Neural cell (in vitro differentiated cells): ENCODE measurements around the gene PTPRD. TPM values are rescaled to one million over a fixed set of nuclear protein-coding genes. Genes with fewer than 3 reads are reported as not detected.

Experiments used
- H2AFZ ChIP-seq: fragments of 200-600, 300-800 bp; sonication (generic), shearing (Covaris generic); 2 replicates; pipeline ENCODE4 v1.6.0; 2014; ENCODE audit warnings: low read depth, mild to moderate bottlenecking, antibody characterized with exemption, low read length, moderate library complexity
- H3F3A ChIP-seq: fragments of 200-600 bp; shearing (Covaris generic); 2 replicates; pipeline ENCODE4 v1.6.1; 2016; ENCODE audit warnings: mild to moderate bottlenecking, moderate library complexity, mixed read lengths, antibody characterized with exemption, low read length; ENCODE audit not compliant: insufficient read depth, poor library complexity, severe bottlenecking
- H3K27ac ChIP-seq: fragments of 200-600, 300-800 bp; sonication (generic), shearing (Covaris generic); 2 replicates; pipeline ENCODE4 v1.5.1; 2014; ENCODE audit warnings: mild to moderate bottlenecking, low read length, moderate library complexity
- H3K27me3 ChIP-seq: fragments of 300-800, 200-600 bp; sonication (generic), shearing (Covaris generic); 2 replicates; pipeline ENCODE4 v1.6.0; 2014; ENCODE audit warnings: mild to moderate bottlenecking, low read depth, low read length, moderate library complexity; ENCODE audit not compliant: insufficient read depth
- H3K36me3 ChIP-seq: fragments of 300-800, 200-600 bp; sonication (generic), shearing (Covaris generic); 2 replicates; pipeline ENCODE4 v1.5.1; 2014; ENCODE audit warnings: mild to moderate bottlenecking, antibody characterized with exemption, low read length, moderate library complexity; ENCODE audit not compliant: insufficient read depth
- H3K4me2 ChIP-seq: fragments of 300-800, 200-600 bp; sonication (generic), shearing (Covaris generic); 2 replicates; pipeline ENCODE4 v1.6.0; 2014; ENCODE audit warnings: mild to moderate bottlenecking, low read length
- H3K4me3 ChIP-seq: fragments of 300-800, 200-600 bp; sonication (generic), shearing (Covaris generic); 2 replicates; pipeline ENCODE4 v1.5.1; 2014; ENCODE audit warnings: mild to moderate bottlenecking, low read length, moderate library complexity
- H3K79me2 ChIP-seq: fragments of 200-600 bp; shearing (Covaris generic); replicated peaks from 2 replicates; pipeline ENCODE4 v1.6.0; 2014; ENCODE audit warnings: mild to moderate bottlenecking, low read length, moderate library complexity; ENCODE audit not compliant: insufficient read depth
- H3K9ac ChIP-seq: fragments of 300-800, 200-600 bp; sonication (generic), shearing (Covaris generic); 2 replicates; pipeline ENCODE4 v1.6.1; 2016; ENCODE audit warnings: mild to moderate bottlenecking, low read length, mixed read lengths
- H3K9me2 ChIP-seq: fragments of 200-600 bp; shearing (Covaris generic); 2 replicates; pipeline ENCODE4 v1.6.1; 2016; ENCODE audit warnings: mild to moderate bottlenecking, low read length, mixed read lengths; ENCODE audit not compliant: insufficient read depth
- H3K9me3 ChIP-seq: fragments of 200-600, 300-800 bp; sonication (generic), shearing (Covaris generic); 2 replicates; pipeline ENCODE4 v1.6.1; 2016; ENCODE audit warnings: mild to moderate bottlenecking, mixed run types, low read length, moderate library complexity, mixed read lengths
- H4K20me1 ChIP-seq: fragments of 200-600 bp; shearing (Covaris generic); 2 replicates; pipeline ENCODE4 v1.6.1; 2016; ENCODE audit warnings: mild to moderate bottlenecking, mixed run types; ENCODE audit not compliant: insufficient read depth
- CTCF ChIP-seq: fragments of 450-650 bp; IDR thresholded peaks from 2 replicates; pipeline ENCODE4 v1.5.1; 2014; ENCODE audit warnings: antibody characterized with exemption, mild to moderate bottlenecking, moderate library complexity; ENCODE audit not compliant: poor library complexity, severe bottlenecking
- EP300 ChIP-seq: fragments of 450-650 bp; conservative IDR thresholded peaks from 2 replicates; pipeline ENCODE4 v1.6.1; 2014; ENCODE audit warnings: antibody characterized with exemption, mild to moderate bottlenecking, moderate library complexity; ENCODE audit not compliant: poor library complexity, severe bottlenecking
- EZH2 ChIP-seq: fragments of 200-600, 300-800 bp; shearing (Covaris generic), sonication (generic); IDR thresholded peaks from 2 replicates; pipeline ENCODE4 v1.6.1; 2014; ENCODE audit warnings: antibody characterized with exemption, low read length, borderline replicate concordance, mild to moderate bottlenecking; ENCODE audit not compliant: insufficient read depth, poor library complexity, severe bottlenecking
- MXI1 ChIP-seq: fragments of 450-650 bp; conservative IDR thresholded peaks from 2 replicates; pipeline ENCODE4 v1.6.1; 2014; ENCODE audit warnings: antibody characterized with exemption, mild to moderate bottlenecking; ENCODE audit not compliant: poor library complexity, severe bottlenecking
- POLR2AphosphoS5 ChIP-seq: IDR thresholded peaks from 2 replicates; pipeline ENCODE4 v1.6.1; 2012
- RAD21 ChIP-seq: fragments of 450-650 bp; conservative IDR thresholded peaks from 2 replicates; pipeline ENCODE4 v1.6.1; 2014; ENCODE audit warnings: antibody characterized with exemption, mild to moderate bottlenecking, moderate library complexity
- SMC3 ChIP-seq: fragments of 450-650 bp; conservative IDR thresholded peaks from 2 replicates; pipeline ENCODE4 v1.6.1; 2014; ENCODE audit warnings: antibody characterized with exemption, mild to moderate bottlenecking, moderate library complexity; ENCODE audit not compliant: poor library complexity
- TAF1 ChIP-seq: IDR thresholded peaks from 2 replicates; pipeline ENCODE4 v1.6.1; 2012; ENCODE audit warnings: low read depth
- polyA plus RNA-seq: library from polyadenylated mRNA; depleted of rRNA; stranded (reverse); fragments of >200 nt; gene quantifications from 2 replicates; pipeline ENCODE4 v1.2.3, GENCODE V29; 2014
- TF ChIP-seq, protein P1 (sequence below): IDR thresholded peaks from 2 replicates; pipeline ENCODE4 v1.6.1; 2012; ENCODE audit warnings: borderline replicate concordance

The PTPRD gene
- polyA plus RNA-seq, 1 donor from 2014 or later: 143 TPM

- Histone ChIP-seq H3K9me2 (no peaks in the 10 kb centered on the region), H3K4me2 (no peak overlapping the region), H3K27me3 (no peaks in the 10 kb centered on the region), H3K27ac (no peak overlapping the region), H3K9ac (no peak overlapping the region), H3K79me2 (peaks cover 82% of the 10 kb centered on the region), H4K20me1 (no peaks in the 10 kb centered on the region), H3K9me3 (no peaks in the 10 kb centered on the region), H3K36me3 (no peaks in the 10 kb centered on the region), H3F3A (no peaks in the 10 kb centered on the region), H3K4me3 (no peak overlapping the region), H2AFZ (no peak overlapping the region)
- TF ChIP-seq, protein P1, sequence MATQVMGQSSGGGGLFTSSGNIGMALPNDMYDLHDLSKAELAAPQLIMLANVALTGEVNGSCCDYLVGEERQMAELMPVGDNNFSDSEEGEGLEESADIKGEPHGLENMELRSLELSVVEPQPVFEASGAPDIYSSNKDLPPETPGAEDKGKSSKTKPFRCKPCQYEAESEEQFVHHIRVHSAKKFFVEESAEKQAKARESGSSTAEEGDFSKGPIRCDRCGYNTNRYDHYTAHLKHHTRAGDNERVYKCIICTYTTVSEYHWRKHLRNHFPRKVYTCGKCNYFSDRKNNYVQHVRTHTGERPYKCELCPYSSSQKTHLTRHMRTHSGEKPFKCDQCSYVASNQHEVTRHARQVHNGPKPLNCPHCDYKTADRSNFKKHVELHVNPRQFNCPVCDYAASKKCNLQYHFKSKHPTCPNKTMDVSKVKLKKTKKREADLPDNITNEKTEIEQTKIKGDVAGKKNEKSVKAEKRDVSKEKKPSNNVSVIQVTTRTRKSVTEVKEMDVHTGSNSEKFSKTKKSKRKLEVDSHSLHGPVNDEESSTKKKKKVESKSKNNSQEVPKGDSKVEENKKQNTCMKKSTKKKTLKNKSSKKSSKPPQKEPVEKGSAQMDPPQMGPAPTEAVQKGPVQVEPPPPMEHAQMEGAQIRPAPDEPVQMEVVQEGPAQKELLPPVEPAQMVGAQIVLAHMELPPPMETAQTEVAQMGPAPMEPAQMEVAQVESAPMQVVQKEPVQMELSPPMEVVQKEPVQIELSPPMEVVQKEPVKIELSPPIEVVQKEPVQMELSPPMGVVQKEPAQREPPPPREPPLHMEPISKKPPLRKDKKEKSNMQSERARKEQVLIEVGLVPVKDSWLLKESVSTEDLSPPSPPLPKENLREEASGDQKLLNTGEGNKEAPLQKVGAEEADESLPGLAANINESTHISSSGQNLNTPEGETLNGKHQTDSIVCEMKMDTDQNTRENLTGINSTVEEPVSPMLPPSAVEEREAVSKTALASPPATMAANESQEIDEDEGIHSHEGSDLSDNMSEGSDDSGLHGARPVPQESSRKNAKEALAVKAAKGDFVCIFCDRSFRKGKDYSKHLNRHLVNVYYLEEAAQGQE: no peak
- TF ChIP-seq POLR2AphosphoS5: no peak
- no peak for TF ChIP-seq CTCF
- no peak for TF ChIP-seq TAF1
- TF ChIP-seq EP300: no peak
- TF ChIP-seq RAD21: no peak
- TF ChIP-seq MXI1: no peak
- TF ChIP-seq EZH2: no peak
- TF ChIP-seq SMC3: no peak
These were observed 1781.2 kb downstream of the PTPRD start for GRCh38 chr9:8831568-8831967.

DNA sequence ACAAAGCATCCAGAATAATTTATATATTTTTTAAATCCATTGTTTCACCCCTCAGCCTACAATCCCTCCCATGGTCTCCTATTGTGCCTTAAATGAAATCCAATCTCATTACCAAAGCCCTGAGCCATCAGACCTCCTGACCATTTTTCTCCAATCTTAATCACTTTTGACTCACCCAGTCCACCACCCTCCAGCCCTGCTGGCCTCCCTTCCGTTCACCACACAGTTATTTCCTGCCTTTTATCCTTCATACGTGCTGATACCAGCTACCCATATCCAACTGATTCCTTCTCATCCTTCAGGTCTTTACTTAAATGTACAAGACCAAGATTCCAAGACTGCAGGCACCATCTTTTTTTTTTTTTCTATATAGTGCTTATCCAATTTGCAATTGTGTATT lies 1786.5 kb downstream of the PTPRD start:
- no peak overlapping the region for H2AFZ ChIP-seq
- H4K20me1 ChIP-seq: no peaks in the 10 kb centered on the region
- H3K4me3 ChIP-seq: no peak overlapping the region
- peaks cover 50% of the 10 kb centered on the region for H3K79me2 ChIP-seq
- H3K4me2 ChIP-seq: no peak overlapping the region
- no peak overlapping the region for H3K27ac ChIP-seq
- no peaks in the 10 kb centered on the region for H3K36me3 ChIP-seq
- H3K9me3 ChIP-seq: no peaks in the 10 kb centered on the region
- TF ChIP-seq MXI1 (no peak), TAF1 (no peak), RAD21 (no peak), SMC3 (no peak), POLR2AphosphoS5 (no peak), EP300 (no peak), EZH2 (no peak), CTCF (no peak)
- TF ChIP-seq, protein P1: no peak
- H3K27me3 ChIP-seq: no peaks in the 10 kb centered on the region
- H3K9me2 ChIP-seq: no peaks in the 10 kb centered on the region
- H3F3A ChIP-seq: no peaks in the 10 kb centered on the region
- H3K9ac ChIP-seq: no peak overlapping the region
